Kidney epithelial cell (primary cell): ENCODE measurements around the gene LIMS2. TPM values are rescaled to one million over a fixed set of nuclear protein-coding genes. Genes with fewer than 3 reads are reported as not detected.

Source experiments
- DNase-seq: peaks from one replicate; pipeline ENCODE4 v3.0.0-alpha.2; 2010; ENCODE audit warnings: low read depth
- H3K27me3 ChIP-seq: 2 replicates; pipeline ENCODE4 v1.6.0; 2011; ENCODE audit warnings: low read length; ENCODE audit not compliant: control insufficient read depth, insufficient read depth
- H3K36me3 ChIP-seq: 2 replicates; pipeline ENCODE4 v1.5.1; 2011; ENCODE audit warnings: low read length; ENCODE audit not compliant: control insufficient read depth, insufficient read depth
- H3K4me3 ChIP-seq: 2 replicates; pipeline ENCODE4 v1.5.1; 2011; ENCODE audit warnings: low read depth, mild to moderate bottlenecking, control low read depth, low read length
- CTCF ChIP-seq: IDR thresholded peaks from 2 replicates; pipeline ENCODE4 v1.5.1; 2011; ENCODE audit warnings: mild to moderate bottlenecking, moderate library complexity, low read length, control low read depth, inconsistent platforms; ENCODE audit not compliant: insufficient read depth, poor library complexity, severe bottlenecking
- total RNA-seq: library from RNA; depleted of rRNA; stranded (reverse); fragments of >200 nt; gene quantifications from 2 replicates; pipeline ENCODE4 v1.2.3, GENCODE V29; 2015

LIMS2 gene
- total RNA-seq, 1 donor from 2014 or later: 2.3 TPM

GRCh38 chr2:127685410-127686080 is 10.2 kb upstream of the LIMS2 start:
- Histone ChIP-seq H3K27me3 (peaks cover 7% of the 10 kb centered on the region), H3K4me3 (no peak overlapping the region), H3K36me3 (no peaks in the 10 kb centered on the region)
- DNase-seq: no peak
- no peak for TF ChIP-seq CTCF

- no peaks in the 10 kb centered on the region for H3K36me3 ChIP-seq
- peaks cover 11% of the 10 kb centered on the region for H3K27me3 ChIP-seq
- no peak for DNase-seq
- TF ChIP-seq CTCF: no peak
- no peak overlapping the region for H3K4me3 ChIP-seq
Observed at GRCh38 chr2:127683757-127684156, 8.4 kb upstream of the LIMS2 start.

- peaks cover 16% of the 10 kb centered on the region for H3K27me3 ChIP-seq
- TF ChIP-seq CTCF: no peak
Observed at GRCh38 chr2:127683056-127683455, 7.7 kb upstream of the LIMS2 start.

GRCh38 chr2:127681976-127682857 is 6.9 kb upstream of the LIMS2 start:
- H3K4me3 ChIP-seq: no peak overlapping the region

More at GRCh38 chr2:127683056-127683455, 7.7 kb upstream of the LIMS2 start:
- DNase-seq: no peak
- Histone ChIP-seq H3K4me3 (no peak overlapping the region), H3K36me3 (no peaks in the 10 kb centered on the region)

GRCh38 chr2:127681288-127681804 is 6.0 kb upstream of the LIMS2 start:
- Histone ChIP-seq H3K4me3 (no peak overlapping the region), H3K27me3 (peaks cover 26% of the 10 kb centered on the region), H3K36me3 (no peaks in the 10 kb centered on the region)
- no peak for TF ChIP-seq CTCF
- DNase-seq: no peak

More at GRCh38 chr2:127681976-127682857, 6.9 kb upstream of the LIMS2 start:
- DNase-seq: no peak
- Histone ChIP-seq H3K36me3 (no peaks in the 10 kb centered on the region), H3K27me3 (peaks cover 20% of the 10 kb centered on the region)
- no peak for TF ChIP-seq CTCF
